A673 (cell line): ENCODE data around the gene TAF10. TPM values are rescaled to one million over a fixed set of nuclear protein-coding genes. Genes with fewer than 3 reads are reported as not detected.

Experiments
- BruUV-seq: library from RNA; stranded (reverse); fragments of 400-500 nt; replicated peaks from 2 replicates; lab custom pipeline; 2021; lab: Mats Ljungman, UMichigan
- CTCF ChIA-PET: fragments of 300-600 bp; sonication (Branson Sonifier 250); formaldehyde crosslinking; loops from one replicate; lab custom pipeline; 2022; ENCODE audit warnings: antibody characterized with exemption; lab: Charles Lee
- POLR2A ChIA-PET: fragments of 300-600 bp; sonication (Branson Sonifier 250); formaldehyde crosslinking; loops from one replicate; lab custom pipeline; 2022; ENCODE audit warnings: antibody characterized with exemption; ENCODE audit not compliant: low non-redundant PET; lab: Charles Lee
- DNase-seq: peaks from one replicate; pipeline ENCODE4 v3.0.0-alpha.2; 2015; ENCODE audit warnings: low spot score
- H3K27ac ChIP-seq: fragments of 200-600 bp; sonication (generic); 2 replicates; pipeline ENCODE4 v1.5.1; 2016; ENCODE audit warnings: mixed run types, low read depth, mild to moderate bottlenecking, mixed read lengths, antibody characterized with exemption, low read length; ENCODE audit not compliant: poor library complexity, severe bottlenecking
- H3K27me3 ChIP-seq: fragments of 200-600 bp; sonication (generic); replicated peaks from 2 replicates; pipeline ENCODE4 v1.6.1; 2017; ENCODE audit warnings: mixed run types, low read depth, mild to moderate bottlenecking, mixed read lengths, antibody characterized with exemption, low read length; ENCODE audit not compliant: insufficient read depth, poor library complexity
- H3K36me3 ChIP-seq: fragments of 200-600 bp; sonication (generic); 2 replicates; pipeline ENCODE4 v1.6.1; 2016; ENCODE audit warnings: mixed run types, mild to moderate bottlenecking, mixed read lengths, antibody characterized with exemption, low read length; ENCODE audit not compliant: insufficient read depth, poor library complexity, severe bottlenecking
- H3K4me1 ChIP-seq: fragments of 200-600 bp; sonication (generic); 2 replicates; pipeline ENCODE4 v1.6.1; 2017; ENCODE audit warnings: mixed run types, mild to moderate bottlenecking, mixed read lengths, antibody characterized with exemption, low read length; ENCODE audit not compliant: insufficient read depth, poor library complexity, severe bottlenecking
- H3K4me3 ChIP-seq: fragments of 200-600 bp; sonication (generic); 2 replicates; pipeline ENCODE4 v1.5.1; 2016; ENCODE audit warnings: low read depth, mixed run types, mild to moderate bottlenecking, mixed read lengths, low read length; ENCODE audit not compliant: poor library complexity, severe bottlenecking
- H3K9me3 ChIP-seq: fragments of 200-600 bp; sonication (generic); 2 replicates; pipeline ENCODE4 v1.6.1; 2016; ENCODE audit warnings: mixed run types, low read depth, mild to moderate bottlenecking, mixed read lengths, antibody characterized with exemption, low read length; ENCODE audit not compliant: poor library complexity, severe bottlenecking
- CTCF ChIP-seq: fragments of 300-800, 200-600 bp; sonication (generic); conservative IDR thresholded peaks from 2 replicates; pipeline ENCODE4 v1.5.1; 2017; ENCODE audit warnings: low read depth, mild to moderate bottlenecking, antibody characterized with exemption, low read length, moderate library complexity, mixed read lengths
- EZH2 ChIP-seq: fragments of 200-600 bp; sonication (generic); IDR thresholded peaks from 2 replicates; pipeline ENCODE4 v1.6.1; 2017; ENCODE audit warnings: borderline replicate concordance, low read depth, mild to moderate bottlenecking, mixed read lengths, antibody characterized with exemption, low read length; ENCODE audit not compliant: poor library complexity, severe bottlenecking
- intact Hi-C: fragments of 100-400 bp; cut with micrococcal nuclease; formaldehyde crosslinking; loops from one replicate; pipeline ENCODE4 v1.10.0; 2022; ENCODE audit not compliant: unreplicated experiment
- total RNA-seq: library from RNA; stranded (reverse); gene quantifications from 2 replicates; pipeline ENCODE4 v1.2.3, GENCODE V29; 2021

TAF10 gene
- total RNA-seq, 1 experiment from 2014 or later: 112 TPM

DNA sequence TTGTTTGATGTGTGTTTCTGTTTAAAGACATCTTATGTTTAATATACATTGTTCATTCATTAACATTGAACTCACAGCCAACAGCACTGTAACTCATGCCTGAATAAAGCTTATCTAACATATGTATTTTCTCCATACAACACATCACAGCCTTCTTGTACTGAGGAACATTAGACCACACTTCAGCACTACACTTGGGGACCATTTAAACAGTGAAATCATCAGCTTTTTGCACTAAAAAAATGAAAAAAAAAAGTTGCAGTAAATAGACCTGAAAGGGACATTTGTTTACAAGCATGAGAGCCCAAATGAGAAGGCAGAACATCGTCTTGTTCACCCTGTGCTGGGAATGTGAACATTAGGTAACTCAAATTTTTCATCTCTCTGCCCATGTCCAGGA is 22.5 kb upstream of the TAF10 start:
- no peak overlapping the region for H3K4me3 ChIP-seq
- ChIA-PET POLR2A (no interaction called here), CTCF (no interaction called here)
- H3K9me3 ChIP-seq: no peaks in the 10 kb centered on the region
- no peak overlapping the region for H3K27ac ChIP-seq
- H3K36me3 ChIP-seq: no peaks in the 10 kb centered on the region
- no TSS peak for BruUV-seq
- H3K4me1 ChIP-seq: no peaks in the 10 kb centered on the region
- no peak for DNase-seq
- intact Hi-C loops: no loop called here
- H3K27me3 ChIP-seq: no peaks in the 10 kb centered on the region
- TF ChIP-seq EZH2: no peak
- TF ChIP-seq CTCF: no peak

DNA sequence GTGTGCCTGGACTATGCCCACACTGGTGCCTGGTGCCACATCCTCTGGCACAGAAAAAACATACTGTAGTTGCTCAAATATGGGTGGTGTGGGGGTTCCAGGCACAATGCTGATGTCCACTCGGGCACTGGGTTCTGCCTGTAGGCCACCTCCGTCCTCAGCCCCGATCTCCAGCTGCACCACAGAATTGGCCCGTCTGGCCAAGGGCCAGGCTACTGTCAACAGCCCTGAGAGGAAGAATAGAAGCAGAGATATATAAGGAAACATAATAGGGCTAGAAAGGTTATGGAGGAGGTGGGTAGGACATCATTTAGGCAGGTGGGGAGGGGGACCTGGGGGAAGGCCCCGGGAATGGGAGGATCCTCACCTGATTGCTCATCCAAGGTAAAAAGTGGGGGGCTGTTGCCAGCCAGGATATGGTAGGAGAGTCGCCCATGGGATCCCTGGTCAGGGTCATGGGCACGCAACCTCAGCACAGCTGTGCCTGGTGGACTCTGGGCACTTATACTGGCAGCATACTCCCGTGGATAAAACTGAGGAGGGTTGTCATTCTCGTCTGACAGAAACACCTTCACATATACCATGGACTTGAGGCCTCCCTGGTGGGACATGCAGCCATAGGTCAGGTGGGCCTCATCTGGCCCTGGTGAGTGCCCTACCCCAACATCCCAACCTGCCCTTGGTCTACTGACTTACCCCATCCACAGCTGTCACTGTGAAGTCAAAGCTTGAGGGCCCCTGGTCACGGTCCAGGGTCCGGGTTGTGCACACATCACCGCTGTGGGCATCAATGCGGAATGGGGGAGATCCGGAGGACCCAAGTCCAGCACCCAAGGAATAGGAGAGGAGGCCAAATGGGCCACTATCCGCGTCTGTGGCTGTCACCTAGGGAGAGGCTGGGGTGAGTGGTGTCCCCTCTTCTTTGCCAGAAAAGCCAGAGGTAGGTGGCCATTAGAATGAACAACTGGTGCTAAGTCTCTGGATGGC is 21.7 kb upstream of the TAF10 start:
- BruUV-seq: no TSS peak
- ChIA-PET CTCF (no interaction called here), POLR2A (no interaction called here)
- no peak for DNase-seq
- TF ChIP-seq CTCF (no peak), EZH2 (no peak)
- Histone ChIP-seq H3K9me3 (no peaks in the 10 kb centered on the region), H3K27ac (no peak overlapping the region), H3K4me1 (no peaks in the 10 kb centered on the region), H3K36me3 (no peaks in the 10 kb centered on the region), H3K27me3 (no peaks in the 10 kb centered on the region), H3K4me3 (no peak overlapping the region)
- intact Hi-C loops: no loop called here

DNA sequence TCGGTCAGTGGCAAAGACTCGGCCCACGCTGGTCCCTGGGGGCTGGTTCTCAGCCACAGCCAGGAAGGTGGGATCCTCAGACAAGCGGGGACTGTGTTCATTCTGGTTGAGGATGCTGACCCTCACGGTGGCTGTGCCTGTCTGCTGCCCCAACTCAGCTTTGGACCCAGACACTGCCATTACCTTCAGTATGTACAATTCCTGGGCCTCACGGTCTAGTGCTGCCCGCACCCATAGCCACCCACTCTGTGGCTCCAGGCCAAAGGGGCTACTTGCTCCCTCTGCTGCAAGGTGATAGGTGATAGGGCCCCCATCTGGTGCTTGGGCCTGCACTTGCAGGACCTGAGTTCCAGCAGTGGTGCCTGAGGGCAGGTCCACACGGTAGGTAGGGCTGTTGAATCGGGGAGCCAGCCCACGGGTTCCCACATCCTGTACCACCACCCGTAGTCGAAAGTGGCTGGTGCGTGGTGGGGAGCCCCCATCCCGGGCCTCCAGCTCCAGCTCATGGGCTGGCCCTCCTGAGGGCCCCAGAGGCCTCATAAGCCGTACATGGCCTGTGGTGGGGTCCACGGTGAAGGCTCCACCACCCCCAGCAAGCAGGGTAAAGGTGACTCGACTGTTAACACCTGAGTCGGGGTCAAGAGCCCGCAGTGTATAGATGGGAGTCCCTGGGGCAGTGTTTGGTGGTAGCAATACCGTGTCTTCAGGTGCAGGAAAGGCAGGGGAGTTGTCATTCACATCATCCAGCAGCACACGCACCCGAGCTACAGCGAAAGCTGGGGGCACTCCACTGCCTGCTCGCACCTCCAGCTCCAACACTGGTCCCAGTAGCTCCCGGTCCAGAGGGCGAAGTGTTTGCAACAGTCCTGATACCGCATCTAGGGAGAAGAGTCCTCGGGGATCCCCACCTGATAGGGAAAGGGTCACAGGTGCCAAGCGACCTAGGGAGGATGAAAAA is 20.4 kb upstream of the TAF10 start:
- H3K27ac ChIP-seq: no peak overlapping the region
- H3K27me3 ChIP-seq: no peaks in the 10 kb centered on the region
- ChIA-PET CTCF (interaction anchor here (0.6 kb wide), 1 partner anchor 1370 kb away, joined by 14 read pairs; no protein-coding TSS in a partner anchor), POLR2A (no interaction called here)
- H3K4me3 ChIP-seq: no peak overlapping the region
- BruUV-seq: no TSS peak
- H3K4me1 ChIP-seq: no peaks in the 10 kb centered on the region
- intact Hi-C loops: no loop called here
- no peak for TF ChIP-seq EZH2
- no peak for TF ChIP-seq CTCF
- DNase-seq: no peak
- H3K36me3 ChIP-seq: no peaks in the 10 kb centered on the region
- H3K9me3 ChIP-seq: no peaks in the 10 kb centered on the region
